ENCODE measurements around the gene ZNF181.

Gene ZNF181

DNA sequence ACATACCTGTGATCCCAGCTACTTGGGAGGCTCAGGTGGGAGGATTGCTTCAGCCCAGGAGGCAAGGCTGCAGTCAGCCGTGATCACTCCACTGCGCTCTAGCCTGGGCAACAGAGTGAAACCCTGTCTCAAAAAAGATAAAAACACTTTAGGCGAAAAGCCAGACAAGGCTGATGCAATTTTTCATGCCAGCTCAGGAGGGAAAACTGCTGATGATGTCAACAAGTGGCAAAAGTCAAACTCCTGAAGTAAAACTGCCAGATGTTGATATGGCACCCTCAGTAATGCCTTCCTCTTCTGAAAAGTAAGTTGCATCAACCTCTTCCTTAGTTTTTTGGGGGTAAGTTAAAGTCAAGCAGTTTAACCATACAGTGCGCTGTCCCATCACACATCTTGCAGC lies 23.4 kb downstream of the ZNF181 start:
- in situ Hi-C loops (cut with HindIII; ENCODE audit: low sequenced_read_pairs): no loop called here

DNA sequence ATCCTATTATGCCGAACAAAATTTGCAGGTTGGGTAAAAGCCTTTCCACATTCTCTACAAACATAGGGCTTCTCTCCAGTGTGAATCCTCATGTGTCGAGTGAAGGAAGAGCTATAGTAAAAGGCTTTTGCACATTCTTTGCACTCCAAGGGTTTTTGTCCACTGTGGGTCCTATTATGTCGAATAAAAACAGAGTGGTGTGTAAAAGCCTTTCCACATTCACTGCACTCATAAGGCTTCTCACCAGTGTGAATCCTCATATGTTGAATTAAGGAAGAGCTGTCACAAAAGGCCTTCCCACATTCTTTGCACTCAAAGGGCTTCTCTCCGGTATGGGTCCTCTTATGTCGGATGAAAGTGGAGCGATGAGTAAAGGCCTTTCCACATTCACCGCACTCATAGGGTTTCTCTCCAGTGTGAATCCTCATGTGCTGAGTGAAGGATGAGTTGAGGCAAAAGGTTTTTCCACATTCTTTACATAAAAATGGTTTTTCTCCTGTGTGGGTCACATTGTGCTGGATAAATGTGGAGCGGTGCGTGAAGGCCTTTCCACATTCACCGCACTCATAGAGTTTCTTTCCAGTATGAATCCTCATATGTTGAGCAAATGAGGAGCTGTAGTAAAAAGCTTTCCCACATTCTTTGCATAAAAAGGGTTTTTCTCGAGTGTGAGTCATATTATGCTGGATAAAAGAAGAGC lies 25.3 kb downstream of the ZNF181 start:
- in situ Hi-C loops (cut with HindIII; ENCODE audit: low sequenced_read_pairs): no loop called here

DNA sequence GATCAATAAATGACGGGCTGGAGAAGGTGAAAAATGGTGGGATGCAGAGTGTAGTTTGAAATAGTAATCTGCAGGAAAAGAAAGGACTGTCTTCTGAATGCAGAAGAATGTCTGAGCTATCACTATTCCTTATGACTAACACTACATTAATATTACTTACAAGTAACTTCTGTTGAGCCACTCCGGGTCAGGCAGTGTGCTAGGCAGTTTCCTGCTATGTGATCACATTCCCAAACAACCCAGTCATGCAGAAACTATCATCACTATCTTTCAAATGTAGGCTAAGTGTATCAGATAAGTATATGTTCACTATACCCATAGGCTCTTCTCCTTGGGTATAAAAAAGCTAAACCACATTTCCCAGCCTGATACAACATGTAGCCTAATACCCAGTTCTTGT lies 32.3 kb downstream of the ZNF181 start:
- in situ Hi-C loops (cut with HindIII; ENCODE audit: low sequenced_read_pairs): no loop called here

DNA sequence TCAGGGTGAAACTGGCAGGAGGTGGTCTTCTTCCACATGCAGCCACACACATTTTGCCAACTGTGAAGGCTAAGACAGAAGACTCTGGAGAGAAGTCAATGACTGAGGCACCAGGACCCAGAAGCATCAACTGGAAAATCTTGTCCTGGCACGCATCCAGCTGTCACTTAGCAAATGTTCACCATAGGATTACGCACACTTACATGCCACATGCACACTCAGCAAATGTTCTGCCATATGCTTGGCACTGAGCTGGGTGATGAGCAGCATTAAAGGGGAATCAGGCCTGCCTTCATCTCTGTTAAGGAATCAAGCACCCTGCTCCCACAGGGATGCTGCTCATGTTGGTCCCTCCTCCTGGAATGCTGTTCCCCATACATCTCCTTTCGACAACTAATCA lies 33.9 kb downstream of the ZNF181 start:
- in situ Hi-C loops (cut with HindIII; ENCODE audit: low sequenced_read_pairs): no loop called here

DNA sequence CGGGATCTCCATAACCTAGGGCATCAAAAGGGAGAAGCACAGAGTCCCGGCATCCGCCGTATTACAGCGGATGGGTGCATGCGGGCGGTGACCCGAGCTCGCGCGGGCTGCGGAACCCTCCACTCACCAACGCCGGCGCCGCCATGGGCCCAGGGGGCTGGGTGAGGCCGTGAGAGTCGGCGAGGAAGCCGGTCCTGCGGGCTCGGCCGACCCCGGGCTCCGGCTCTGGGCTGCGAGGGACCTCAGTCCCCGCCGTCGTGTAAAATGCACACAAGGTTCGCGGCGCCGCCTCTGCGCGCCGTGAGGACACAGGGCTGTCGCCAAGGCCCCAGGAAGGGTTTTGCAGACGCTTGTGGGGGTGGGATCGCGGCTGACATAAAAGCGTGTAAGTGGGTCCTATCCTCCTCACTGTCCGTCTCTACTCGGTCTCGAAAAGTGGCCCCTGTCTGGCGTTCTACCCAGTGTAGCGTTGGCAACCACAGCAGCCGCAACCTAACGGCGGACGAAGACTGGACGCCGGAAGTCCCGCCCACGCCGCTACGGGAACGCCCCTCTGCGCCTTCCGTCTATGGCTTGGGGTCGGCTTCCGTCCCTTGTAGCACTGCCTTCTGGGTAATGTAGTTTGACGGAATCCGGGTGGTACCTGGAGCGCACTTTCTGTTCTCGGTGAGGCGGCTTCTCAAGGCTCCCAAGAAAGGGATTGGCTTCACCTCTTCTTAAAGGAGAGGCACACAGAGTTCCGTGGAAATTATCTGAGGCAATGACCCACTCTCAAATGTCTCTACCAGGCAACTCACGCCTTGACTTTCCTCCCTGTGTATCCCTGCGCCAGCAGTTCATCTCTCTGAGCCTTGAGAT lies 38.9 kb downstream of the ZNF181 start, which contains the start of gene ZNF599:
TSS of gene ZNF599 (minus strand) at position 519 of the 858 bp plus-strand sequence. CDS start at position 145, 374 bp downstream.
- in situ Hi-C loops (cut with HindIII; ENCODE audit: low sequenced_read_pairs): no loop called here

DNA sequence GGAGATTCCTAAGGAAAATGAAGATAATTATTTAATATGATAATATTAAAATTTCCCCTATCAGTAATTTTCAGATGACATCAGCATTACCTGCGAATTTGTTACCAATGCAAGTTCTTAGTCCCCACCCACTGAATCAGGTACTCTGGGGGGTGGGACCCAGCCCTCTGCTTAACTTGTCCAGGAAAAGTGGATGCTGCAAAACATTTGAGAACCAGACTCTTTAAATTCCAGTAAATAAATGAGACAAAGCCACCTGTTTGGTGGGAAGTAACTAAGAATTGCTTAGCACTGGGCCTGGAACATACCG lies 39.5 kb downstream of the ZNF181 start:
- in situ Hi-C loops (cut with HindIII; ENCODE audit: low sequenced_read_pairs): no loop called here

DNA sequence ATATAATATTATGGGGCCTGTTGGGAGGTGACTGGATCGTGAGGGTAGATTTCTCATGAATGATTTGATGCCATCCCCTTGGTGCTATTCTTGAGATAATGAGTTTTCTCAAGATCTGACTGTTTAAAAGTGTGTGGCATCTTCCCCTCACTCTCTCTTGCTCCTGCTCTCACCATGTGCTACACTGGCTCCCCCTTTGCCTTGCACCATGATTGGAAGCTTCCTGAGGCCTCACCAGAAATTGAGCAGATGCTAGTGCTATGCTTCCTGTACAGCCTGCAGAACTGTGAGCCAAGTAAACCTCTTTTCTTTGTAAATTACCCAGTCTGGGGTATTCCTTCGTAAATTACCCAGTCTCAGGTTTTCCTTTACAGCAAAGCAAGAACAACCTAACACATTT lies 40.8 kb downstream of the ZNF181 start:
- in situ Hi-C loops (cut with HindIII; ENCODE audit: low sequenced_read_pairs): no loop called here

DNA sequence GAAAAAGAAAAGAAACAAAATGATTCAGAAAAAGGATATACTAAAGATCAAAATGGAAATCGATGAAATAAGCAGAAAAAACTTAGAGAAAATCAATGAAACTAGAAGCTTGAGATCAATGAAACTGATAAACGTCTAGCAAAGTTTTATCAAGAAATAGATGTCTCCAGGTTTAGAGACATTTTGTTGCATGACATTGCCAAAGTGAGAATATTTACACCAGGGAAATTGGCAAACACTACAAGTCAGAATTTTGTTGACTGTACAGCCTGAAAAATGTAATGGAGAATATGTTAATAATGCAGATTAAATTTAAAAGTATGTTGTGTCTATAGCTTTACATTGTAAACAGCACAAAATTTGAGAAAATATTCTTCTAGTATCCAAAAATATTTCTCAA lies 44.3 kb downstream of the ZNF181 start:
- in situ Hi-C loops (cut with HindIII; ENCODE audit: low sequenced_read_pairs): no loop called here

DNA sequence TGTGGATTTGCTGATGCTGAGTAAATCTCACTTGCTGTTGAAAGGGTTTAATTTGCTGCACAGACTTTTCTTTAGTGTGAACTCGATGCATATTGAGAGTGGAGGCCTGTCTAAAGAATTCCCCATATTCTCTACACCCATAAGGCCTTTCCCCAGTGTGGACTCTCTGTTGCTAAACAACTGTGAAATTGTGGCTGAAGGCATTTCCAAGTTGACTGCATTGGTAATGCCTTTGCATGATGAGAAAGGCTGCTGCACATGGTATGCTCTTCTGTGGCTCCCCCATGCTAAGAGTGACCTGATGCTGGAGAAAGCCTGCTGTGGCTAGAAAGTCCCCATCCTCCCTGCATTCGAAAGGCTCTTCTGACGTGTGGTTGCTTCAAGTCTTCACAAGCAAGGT lies 45.6 kb downstream of the ZNF181 start:
- in situ Hi-C loops (cut with HindIII; ENCODE audit: low sequenced_read_pairs): no loop called here

DNA sequence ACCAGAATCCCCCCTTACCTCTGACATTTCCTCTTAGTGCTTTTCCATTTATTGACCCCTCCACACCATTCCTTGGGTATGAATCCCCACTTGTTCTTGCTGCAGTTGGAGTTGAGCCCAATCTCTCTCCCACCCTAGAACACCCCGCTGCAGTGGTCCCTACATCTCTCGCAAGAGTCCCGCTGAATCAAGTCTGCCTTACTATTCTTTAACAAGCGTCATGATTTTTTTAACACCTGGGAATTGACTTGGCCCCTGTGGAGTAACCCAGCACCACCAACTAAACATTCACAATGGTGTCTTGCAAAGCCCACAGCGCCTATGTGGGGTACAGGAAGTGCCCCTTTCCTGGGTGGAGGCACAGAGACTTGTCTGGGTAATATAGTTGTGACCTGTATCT lies 52.2 kb downstream of the ZNF181 start:
- in situ Hi-C loops (cut with HindIII; ENCODE audit: low sequenced_read_pairs): no loop called here

DNA sequence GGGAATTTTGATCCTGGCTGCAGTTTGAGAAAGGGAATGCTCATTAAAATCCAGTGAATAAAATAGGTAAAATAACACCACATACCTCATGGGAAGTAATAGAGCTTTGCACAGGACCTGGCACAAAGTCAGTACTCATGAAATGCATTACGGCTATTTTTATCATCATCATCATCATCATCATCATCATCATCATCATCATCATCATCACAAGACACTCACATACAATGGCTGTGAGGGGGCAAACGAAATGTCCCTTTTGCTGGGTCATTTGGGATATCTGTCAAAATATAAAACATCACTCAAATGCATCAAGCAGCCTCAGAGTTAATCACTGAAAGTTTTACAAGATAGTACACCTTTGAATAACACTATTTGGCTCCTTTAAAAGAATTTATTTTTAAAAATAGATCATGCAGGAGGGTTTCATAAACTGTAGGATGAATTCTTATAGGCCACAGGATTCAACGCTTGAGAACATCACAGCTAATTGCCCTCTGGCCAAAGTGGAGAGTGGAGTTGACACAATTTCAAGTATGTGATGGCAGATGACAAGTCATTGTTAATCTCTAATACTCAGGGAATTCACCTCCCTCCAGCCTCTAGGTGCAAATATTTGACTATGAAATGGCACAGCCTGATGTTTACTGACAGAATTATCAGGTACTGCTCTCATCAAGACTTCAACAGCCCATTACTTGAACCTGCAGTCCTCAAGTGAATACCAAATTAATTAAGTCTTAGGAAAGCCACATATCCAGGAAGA lies 53.2 kb downstream of the ZNF181 start:
- in situ Hi-C loops (cut with HindIII; ENCODE audit: low sequenced_read_pairs): no loop called here

DNA sequence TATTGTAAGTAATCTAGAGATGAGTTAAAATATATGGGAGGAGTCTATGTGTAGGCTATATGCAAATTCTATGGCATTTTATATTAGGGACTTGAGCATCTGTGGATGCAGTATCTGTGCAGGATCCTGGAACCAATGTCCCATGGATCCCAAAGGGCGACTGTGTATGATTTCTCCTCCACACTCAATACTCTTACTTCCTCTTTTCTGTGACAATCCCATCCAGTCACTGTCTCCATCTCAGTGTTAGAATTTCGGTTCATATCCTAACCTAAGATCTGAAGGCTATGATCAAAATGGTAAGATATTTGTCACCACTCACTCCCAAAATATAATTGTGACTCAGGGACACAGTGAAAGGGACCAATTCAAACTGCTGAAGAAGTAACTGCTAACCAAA lies 54.0 kb downstream of the ZNF181 start:
- in situ Hi-C loops (cut with HindIII; ENCODE audit: low sequenced_read_pairs): no loop called here

DNA sequence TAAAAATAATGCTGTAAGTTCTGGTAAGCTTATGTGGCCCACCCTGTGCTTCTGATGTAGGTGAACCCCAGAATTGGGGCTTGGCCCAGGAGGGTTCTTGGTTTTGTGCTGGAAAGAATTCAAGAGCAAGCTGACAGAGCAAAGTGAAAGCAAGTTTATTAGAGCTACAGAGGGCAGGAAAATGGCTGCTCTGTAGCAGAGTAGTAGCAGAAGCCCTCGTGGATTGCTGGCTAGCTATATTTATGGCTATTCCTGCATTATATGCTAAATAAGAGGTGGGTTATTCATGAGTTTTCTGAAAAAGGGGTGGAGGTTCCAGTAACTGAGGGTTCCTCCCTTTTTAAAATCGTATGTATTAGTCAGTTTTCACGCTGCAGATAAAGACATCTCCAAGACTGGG lies 59.5 kb downstream of the ZNF181 start:
- in situ Hi-C loops (cut with HindIII; ENCODE audit: low sequenced_read_pairs): no loop called here

DNA sequence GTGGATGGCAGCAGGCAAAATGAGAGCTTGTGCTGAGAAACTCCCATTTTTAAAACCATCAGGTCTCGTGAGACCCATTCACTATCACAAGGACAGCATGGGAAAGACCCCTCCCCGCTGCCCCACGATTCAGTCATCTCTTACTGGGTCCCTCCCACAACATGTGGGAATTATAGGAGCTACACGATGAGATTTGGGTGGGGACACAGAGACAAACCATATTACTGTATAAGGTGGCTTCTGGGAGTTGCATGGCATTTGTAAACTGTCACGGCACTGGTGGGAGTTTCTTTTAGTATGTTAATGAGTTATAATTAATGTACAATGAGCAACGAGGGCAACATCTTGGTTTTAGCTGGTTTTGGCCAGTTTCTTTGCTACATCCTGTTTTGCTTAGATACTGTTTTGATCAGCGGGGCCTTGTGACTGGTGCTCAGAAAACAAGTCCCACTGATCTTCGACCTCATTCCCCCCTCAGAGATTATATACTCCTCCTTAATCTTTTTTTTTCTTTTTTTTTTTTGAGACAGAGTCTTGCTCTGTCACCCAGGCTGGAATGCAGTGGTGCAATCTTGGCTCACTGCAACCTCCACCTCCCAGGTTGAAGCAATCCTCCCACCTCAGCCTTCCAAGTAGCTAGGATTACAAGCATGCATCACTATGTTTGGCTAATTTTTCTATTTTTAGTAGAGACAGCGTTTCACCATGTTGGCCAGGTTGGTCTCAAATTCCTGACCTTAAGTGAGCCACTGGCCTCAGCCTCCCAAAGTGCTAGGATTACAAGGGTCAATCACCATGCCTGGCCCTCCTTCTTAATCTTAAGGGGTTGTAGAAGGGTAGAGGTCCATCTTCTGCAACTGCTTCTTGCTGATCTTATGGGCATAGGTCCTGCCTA lies 60.3 kb downstream of the ZNF181 start:
- in situ Hi-C loops (cut with HindIII; ENCODE audit: low sequenced_read_pairs): no loop called here

Data from DLD1 (cell line).